ENCODE data around the gene PACSIN2. TPM values are rescaled to one million over a fixed set of nuclear protein-coding genes. Genes with fewer than 3 reads are reported as not detected.

Gene PACSIN2
- total RNA-seq, 2 experiments from 2014 or later, result 33.5 to 35.7 TPM

DNA sequence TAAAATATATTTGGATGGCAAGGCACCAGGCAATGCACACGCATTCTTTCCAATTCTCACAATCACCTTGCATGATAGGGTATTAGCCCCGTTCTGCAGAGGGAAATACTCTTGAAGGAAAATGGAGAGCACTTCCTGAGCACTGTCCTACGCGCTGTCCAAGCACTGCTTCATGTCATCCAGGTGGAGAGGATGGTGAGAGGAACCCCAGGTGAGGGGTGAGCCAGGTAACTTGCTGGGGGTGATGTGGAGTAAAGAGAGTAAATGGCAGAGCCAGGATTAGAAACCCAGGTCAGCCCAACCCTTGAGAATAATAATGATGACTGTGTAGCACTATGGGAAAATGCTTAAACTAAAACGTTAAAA, 711 bp upstream of the PACSIN2 start:
- POLR2A ChIA-PET, result interaction anchor here (0.6 to 2.5 kb wide), 7 partner anchors 11 to 97 kb away, joined by 3 to 10 read pairs (median 3); no protein-coding TSS in a partner anchor

DNA sequence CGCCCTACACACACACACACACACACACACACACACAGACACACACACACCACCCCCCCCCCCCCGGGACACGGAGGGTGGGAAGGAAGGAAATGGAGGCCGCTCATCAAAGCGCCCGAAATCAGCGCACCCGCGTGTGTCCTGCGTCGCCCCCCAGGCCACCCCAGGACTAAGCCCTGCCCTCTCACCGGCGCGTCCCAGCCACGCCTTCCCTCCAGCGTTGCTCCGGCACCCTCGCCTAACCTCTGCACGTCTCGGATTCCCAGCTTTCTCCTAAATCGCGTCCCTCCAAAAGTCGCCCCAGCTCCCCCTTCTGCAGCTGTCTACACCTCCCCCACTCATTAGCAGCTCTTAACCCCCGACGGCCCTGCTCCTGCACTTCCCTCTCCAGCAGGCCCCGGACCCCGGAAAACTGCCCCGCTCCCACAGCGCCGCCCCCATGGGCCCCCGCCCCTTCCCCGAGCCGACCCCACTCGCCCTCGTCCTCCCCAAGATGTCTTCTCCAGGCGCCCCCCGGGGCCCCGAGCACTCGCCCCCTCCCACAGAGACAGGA, 557 bp downstream of the PACSIN2 start:
- TF ChIP-seq, protein P1, sequence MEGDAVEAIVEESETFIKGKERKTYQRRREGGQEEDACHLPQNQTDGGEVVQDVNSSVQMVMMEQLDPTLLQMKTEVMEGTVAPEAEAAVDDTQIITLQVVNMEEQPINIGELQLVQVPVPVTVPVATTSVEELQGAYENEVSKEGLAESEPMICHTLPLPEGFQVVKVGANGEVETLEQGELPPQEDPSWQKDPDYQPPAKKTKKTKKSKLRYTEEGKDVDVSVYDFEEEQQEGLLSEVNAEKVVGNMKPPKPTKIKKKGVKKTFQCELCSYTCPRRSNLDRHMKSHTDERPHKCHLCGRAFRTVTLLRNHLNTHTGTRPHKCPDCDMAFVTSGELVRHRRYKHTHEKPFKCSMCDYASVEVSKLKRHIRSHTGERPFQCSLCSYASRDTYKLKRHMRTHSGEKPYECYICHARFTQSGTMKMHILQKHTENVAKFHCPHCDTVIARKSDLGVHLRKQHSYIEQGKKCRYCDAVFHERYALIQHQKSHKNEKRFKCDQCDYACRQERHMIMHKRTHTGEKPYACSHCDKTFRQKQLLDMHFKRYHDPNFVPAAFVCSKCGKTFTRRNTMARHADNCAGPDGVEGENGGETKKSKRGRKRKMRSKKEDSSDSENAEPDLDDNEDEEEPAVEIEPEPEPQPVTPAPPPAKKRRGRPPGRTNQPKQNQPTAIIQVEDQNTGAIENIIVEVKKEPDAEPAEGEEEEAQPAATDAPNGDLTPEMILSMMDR (IDR thresholded peaks at IDR 0.05), result no peak
- Mint-ChIP-seq H3K27me3 (no peaks in the 10 kb centered on the region), H3K4me1 (ENCODE audit: low read depth) (peaks cover 15% of the 10 kb centered on the region), H3K27ac (peak overlapping the region; percentile 80), H3K4me3 (peak overlapping the region; percentile 97), H3K36me3 (ENCODE audit: low read depth) (no peaks in the 10 kb centered on the region), H3K9me3 (no peaks in the 10 kb centered on the region)
- ChIA-PET CTCF (interaction anchor here (1.0 to 1.6 kb wide), 4 partner anchors 14 to 80 kb away, joined by 4 to 5 read pairs (median 4); no protein-coding TSS in a partner anchor), POLR2A (interaction anchor here (0.7 to 2.7 kb wide), 9 partner anchors 10 to 119 kb away, joined by 3 to 10 read pairs (median 3); no protein-coding TSS in a partner anchor)
- ATAC-seq, result peak; percentile 9
- peak; percentile 42 for DNase-seq
- intact Hi-C loops (cut with micrococcal nuclease), result no loop called here

More for the DNA sequence above, 711 bp upstream of the PACSIN2 start:
- no peak for DNase-seq
- peaks cover 15% of the 10 kb centered on the region for H3K4me1 Mint-ChIP-seq (ENCODE audit: low read depth)
- H3K27me3 Mint-ChIP-seq, result no peaks in the 10 kb centered on the region
- intact Hi-C loops (cut with micrococcal nuclease), result no loop called here
- H3K4me3 Mint-ChIP-seq, result peak overlapping the region; percentile 97
- ATAC-seq, result no peak
- TF ChIP-seq, protein P1 (IDR thresholded peaks at IDR 0.05), result no peak
- peak overlapping the region; percentile 91 for H3K27ac Mint-ChIP-seq
- no peaks in the 10 kb centered on the region for H3K36me3 Mint-ChIP-seq (ENCODE audit: low read depth)
- CTCF ChIA-PET, result interaction anchor here (1.2 kb wide), 1 partner anchor 82 kb away, joined by 4 read pairs; no protein-coding TSS in a partner anchor
- H3K9me3 Mint-ChIP-seq, result no peaks in the 10 kb centered on the region

DNA sequence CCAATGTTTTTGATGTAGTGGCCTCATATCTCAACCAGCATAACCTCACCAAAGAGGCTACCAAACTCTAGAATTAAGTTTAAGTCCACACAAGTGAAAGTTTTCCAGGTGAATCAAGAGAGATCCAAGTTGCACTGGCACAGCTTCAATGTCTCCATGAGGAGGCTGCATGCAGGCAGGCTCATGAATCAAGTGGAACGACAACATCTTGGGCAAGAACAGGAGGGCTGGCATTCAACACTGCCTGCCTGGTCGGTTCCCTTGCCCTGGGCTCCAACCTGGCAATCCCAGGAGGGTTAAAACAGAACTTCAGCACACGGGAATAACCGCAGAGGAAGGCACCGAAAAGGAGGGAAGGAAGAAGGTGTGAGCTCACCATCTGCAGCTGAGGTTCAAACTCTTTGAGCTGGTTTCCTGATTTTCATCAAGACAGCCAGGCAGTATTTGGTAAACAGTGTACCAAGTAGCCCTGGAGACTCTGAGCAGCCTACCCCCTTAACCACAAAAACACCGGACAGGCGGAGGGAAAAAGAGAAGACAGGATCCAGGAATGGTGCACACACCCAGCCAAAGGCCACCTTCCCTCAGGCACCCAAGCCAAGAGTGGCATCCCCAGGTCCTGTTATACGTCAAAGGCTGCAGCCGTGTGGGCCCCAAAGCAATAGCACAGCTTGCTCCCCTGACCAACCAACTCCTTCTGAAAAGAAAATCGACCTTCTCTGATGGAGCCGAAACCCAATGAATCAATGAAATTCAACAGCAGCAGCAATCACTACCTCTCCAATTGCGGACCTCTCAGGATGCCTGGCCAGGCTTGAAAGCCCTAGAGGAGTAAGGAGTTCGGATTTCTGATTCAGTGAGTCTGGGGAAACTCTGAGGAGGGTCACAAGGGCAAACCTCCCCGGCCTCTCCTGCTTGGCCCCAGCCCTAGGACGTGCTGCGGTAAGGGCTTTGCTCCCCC, 1.3 kb downstream of the PACSIN2 start:
- intact Hi-C loops (cut with micrococcal nuclease), result no loop called here
- ChIA-PET POLR2A (interaction anchor here (0.7 to 2.7 kb wide), 9 partner anchors 9 to 118 kb away, joined by 3 to 10 read pairs (median 3); no protein-coding TSS in a partner anchor), CTCF (interaction anchor here (1.3 to 1.6 kb wide), 3 partner anchors 14 to 46 kb away, joined by 3 to 5 read pairs (median 4); no protein-coding TSS in a partner anchor)
- peaks cover 20% of the 10 kb centered on the region for H3K4me1 Mint-ChIP-seq (ENCODE audit: low read depth)
- H3K27ac Mint-ChIP-seq, result no peak overlapping the region
- TF ChIP-seq, protein P1 (IDR thresholded peaks at IDR 0.05), result no peak
- DNase-seq (peak; percentile 56), ATAC-seq (peak; percentile 9)
- peak overlapping the region; percentile 97 for H3K4me3 Mint-ChIP-seq
- no peaks in the 10 kb centered on the region for H3K36me3 Mint-ChIP-seq (ENCODE audit: low read depth)
- no peaks in the 10 kb centered on the region for H3K9me3 Mint-ChIP-seq
- H3K27me3 Mint-ChIP-seq, result no peaks in the 10 kb centered on the region

DNA sequence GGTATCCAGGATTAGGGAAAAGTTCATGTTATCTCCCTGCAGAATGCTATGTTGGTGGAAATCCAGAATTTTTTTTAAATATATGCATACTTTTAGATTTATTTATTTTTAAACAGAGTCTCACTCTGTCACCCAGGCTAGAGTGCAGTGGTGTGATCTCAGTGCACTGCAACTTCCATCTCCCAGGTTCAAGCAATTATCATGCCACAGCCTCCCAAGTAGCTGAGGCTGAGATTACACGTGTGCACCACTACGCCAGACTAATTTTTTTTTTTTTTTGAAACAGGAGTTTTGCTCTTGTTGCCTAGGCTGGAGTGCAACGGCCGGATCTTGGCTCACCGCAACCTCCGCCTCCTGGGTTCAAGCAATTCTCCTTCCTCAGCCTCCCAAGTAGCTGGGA, 2.6 kb downstream of the PACSIN2 start:
- ChIA-PET CTCF (interaction anchor here (1.3 kb wide), 1 partner anchor 21 kb away, joined by 3 read pairs; no protein-coding TSS in a partner anchor), POLR2A (interaction anchor here (0.6 to 1.1 kb wide), 2 partner anchors 10 to 25 kb away, joined by 3 to 4 read pairs; no protein-coding TSS in a partner anchor)
- DNase-seq, result no peak
- Mint-ChIP-seq H3K27me3 (no peaks in the 10 kb centered on the region), H3K36me3 (ENCODE audit: low read depth) (no peaks in the 10 kb centered on the region), H3K4me3 (no peak overlapping the region), H3K27ac (no peak overlapping the region), H3K9me3 (no peaks in the 10 kb centered on the region), H3K4me1 (ENCODE audit: low read depth) (peaks cover 24% of the 10 kb centered on the region)
- TF ChIP-seq, protein P1 (IDR thresholded peaks at IDR 0.05), result no peak
- intact Hi-C loops (cut with micrococcal nuclease), result no loop called here
- no peak for ATAC-seq
